ENCODE measurements around the gene CARHSP1.
"Not testable (repeated sequence)": the region's sequence is repeated elsewhere in the genome, so short reads cannot be mapped to it uniquely, and the experiment has no call there.

The CARHSP1 gene

GRCh38 chr16:8868416-8869211, at the start of gene CARHSP1:
Gene CARHSP1, minus strand, starts transcription at chr16:8869006. Its CDS starts 9,678 bp downstream, at chr16:8859328.
- DNase-seq (ENCODE audit: low spot score): peak; percentile 77

GRCh38 chr16:8917336-8917735, 48.5 kb upstream of the CARHSP1 start:
- not testable (repeated sequence) for DNase-seq (ENCODE audit: low spot score)

DNA sequence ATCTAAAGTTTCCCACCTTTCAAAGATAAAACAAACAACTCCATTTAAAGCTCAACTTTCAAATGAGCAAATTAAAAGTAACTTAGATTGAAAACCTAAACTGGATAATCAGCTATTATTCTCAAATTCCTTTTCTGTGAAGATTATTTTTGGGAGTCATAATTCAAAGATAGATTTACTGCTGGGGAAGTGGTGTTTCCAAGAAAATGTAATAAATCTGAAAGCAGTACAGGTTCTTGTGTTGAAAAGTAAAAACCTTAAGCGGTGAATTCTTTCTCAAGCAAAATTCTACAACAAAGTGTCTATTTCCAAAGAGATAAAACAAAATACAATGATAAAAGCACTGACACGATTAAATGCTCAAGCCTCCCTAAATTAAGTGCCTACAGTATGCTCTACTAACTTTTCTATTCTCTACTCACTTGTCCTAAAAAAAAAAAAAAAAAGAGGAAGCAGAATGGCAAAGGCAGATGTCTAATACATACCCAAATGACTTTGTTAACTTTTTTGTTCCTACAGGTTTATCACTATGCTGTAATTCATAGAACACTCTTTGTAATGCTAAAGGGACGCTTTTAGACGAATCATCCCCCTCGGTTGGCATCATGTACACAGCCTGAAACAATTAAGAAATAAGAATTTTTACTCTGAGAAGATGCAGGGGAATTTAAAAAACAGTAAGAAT, 47.9 kb upstream of the CARHSP1 start:
- DNase-seq (ENCODE audit: low spot score): no peak

- no peak for DNase-seq (ENCODE audit: low spot score)
Measured at GRCh38 chr16:8915722-8916301, 47.0 kb upstream of the CARHSP1 start.

GRCh38 chr16:8914098-8914497, 45.3 kb upstream of the CARHSP1 start:
- DNase-seq (ENCODE audit: low spot score): no peak

DNA sequence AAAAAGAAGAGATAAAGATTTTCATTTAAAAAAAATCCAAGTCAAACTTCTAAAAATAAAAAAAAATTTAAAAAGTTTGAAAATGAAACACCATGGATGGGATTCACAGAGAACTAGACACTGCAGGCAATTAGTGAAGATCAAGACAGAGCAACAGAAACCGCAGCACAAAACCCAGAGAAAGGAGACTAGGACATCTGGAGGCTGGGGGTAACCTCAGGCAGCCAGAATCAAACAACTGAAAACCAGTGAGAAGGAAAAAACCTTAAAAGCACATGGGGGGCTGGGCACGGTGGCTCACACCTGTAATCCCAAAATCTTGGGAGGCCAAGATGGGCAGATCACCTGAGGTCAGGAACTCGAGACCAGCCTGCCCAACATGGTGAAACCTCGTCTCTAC, 44.0 kb upstream of the CARHSP1 start:
- no peak for DNase-seq (ENCODE audit: low spot score)

GRCh38 chr16:8910811-8911210, 42.0 kb upstream of the CARHSP1 start:
- no peak for DNase-seq (ENCODE audit: low spot score)

- no peak for DNase-seq (ENCODE audit: low spot score)
Measured at GRCh38 chr16:8908810-8909468, 40.1 kb upstream of the CARHSP1 start.

GRCh38 chr16:8907096-8907495, 38.3 kb upstream of the CARHSP1 start:
- no peak for DNase-seq (ENCODE audit: low spot score)

DNA sequence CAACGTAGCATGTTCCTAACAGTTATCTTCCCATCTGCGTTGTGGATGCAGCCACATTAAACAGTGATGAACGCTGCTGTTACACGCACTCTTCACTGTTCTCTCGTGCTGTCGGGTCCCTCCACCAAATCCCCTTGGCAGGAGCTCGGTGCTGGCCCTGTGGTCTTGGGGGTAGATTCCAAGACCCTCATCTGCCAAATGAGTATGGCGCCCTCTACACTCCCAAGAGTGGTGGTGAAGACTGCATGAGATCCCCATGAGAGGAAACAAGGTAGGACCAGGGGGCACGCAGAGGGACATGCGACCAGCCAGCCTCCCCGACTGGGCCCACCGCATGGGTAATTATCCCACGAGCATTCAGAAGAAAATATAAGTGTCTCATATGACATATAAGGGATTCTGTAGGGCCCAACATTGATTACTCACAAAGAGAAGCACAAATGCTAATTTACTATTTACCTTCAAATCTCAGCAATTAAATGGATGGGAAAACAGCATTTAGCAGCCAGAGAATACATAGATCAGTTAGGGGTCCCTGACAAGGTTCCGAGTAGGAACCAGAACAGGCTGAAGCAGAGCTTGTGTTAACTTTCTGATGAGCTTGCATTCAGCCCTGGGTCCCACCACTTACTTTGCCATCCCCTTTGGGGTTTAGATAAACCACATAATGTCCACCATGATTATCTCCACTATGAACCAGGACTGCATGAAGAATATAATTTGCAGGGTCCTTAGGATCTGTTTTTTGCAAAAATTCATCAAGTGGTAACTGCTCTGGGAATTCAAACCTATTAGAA, 37.2 kb upstream of the CARHSP1 start:
- DNase-seq (ENCODE audit: low spot score): no peak

DNA sequence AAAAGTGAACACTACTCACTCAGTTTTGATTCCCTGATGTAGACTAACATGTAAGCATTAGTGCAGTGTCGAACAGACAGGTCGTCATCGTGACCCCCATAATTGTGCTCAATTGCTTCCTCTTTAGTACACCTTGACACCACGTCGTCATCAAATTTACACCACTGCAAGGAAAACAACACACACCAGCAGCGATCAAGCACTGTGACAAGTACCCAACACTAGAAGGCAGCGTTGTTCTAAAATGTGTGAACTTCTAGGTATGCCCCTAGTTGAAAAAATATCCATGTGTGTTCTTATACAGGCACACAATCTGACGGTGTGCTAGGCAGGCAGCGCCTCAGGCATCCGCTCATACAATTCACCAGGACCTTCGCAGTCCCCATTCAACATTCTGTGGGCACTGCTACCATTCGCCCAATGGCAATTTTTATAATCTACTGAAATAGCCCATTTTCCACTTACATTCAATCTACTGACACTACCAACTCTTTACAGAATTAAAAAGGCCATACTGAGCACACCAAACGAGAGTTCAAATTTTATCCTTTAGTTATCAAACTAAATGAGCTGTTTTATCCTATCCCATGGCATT, 36.5 kb upstream of the CARHSP1 start:
- peak; percentile 63 for DNase-seq (ENCODE audit: low spot score)

GRCh38 chr16:8904018-8904430, 35.2 kb upstream of the CARHSP1 start:
- DNase-seq (ENCODE audit: low spot score): no peak

GRCh38 chr16:8903004-8903403, 34.2 kb upstream of the CARHSP1 start:
- DNase-seq (ENCODE audit: low spot score): no peak

DNA sequence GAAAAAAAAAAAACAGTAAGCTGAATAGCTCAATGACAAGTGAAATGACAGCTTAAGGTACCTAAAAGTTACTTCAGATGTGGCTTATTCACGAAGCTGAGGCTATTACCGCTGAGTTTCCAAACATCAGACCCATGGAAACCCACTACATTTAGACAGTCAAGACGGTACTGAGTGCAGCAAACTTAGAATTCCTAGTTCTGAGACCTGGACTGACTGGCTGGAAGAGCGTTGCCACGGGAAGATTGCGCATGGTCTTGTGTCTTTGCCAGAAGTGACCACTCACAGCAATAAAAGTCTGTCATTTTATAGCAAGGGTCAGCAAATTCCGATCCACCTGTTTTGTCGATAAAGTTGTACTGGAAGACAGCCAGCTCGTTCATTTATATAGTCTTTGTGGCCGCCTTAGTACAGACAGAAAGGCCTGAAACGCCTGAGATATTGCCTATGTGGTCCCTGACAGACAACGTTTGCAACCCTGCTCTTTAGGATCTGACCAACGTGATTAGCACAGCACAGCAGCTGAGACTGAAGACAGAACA, 32.6 kb upstream of the CARHSP1 start:
- no peak for DNase-seq (ENCODE audit: low spot score)

- DNase-seq (ENCODE audit: low spot score): no peak
Measured at GRCh38 chr16:8900343-8900742, 31.5 kb upstream of the CARHSP1 start.

- DNase-seq (ENCODE audit: low spot score): no peak
Measured at GRCh38 chr16:8899709-8900317, 31.0 kb upstream of the CARHSP1 start.

DNA sequence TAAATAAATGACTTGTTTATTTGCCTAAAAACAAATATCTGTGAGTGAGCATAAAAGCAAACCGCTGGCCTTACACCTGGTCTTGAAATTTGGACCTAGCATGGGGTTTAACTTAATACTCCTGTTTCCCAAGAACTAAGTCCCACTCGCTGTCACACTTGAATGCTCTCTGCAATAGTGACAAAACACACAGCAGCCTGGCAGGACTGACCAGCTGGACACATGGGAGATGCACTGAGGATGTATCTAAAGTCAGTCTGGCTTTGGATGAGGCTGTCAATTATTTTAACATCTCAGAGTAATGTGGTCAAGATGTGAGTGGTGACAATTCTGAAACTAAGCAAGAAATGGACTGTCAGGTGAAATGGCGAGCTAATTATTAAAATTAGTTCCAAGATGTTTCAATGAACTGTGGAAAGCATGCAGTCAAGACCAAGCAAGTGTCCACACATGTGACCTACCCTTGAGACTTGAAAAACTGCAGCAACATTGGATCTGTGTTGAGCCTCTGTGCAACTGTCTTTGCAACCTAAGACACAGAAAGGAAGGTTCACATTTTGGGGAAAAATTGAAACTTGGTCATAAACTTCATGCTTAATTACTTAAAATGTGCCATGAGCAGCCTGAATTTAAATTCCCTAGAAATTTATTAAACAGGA, 30.0 kb upstream of the CARHSP1 start:
- DNase-seq (ENCODE audit: low spot score): no peak

GRCh38 chr16:8894736-8895334, 26.0 kb upstream of the CARHSP1 start:
- no peak for DNase-seq (ENCODE audit: low spot score)

DNA sequence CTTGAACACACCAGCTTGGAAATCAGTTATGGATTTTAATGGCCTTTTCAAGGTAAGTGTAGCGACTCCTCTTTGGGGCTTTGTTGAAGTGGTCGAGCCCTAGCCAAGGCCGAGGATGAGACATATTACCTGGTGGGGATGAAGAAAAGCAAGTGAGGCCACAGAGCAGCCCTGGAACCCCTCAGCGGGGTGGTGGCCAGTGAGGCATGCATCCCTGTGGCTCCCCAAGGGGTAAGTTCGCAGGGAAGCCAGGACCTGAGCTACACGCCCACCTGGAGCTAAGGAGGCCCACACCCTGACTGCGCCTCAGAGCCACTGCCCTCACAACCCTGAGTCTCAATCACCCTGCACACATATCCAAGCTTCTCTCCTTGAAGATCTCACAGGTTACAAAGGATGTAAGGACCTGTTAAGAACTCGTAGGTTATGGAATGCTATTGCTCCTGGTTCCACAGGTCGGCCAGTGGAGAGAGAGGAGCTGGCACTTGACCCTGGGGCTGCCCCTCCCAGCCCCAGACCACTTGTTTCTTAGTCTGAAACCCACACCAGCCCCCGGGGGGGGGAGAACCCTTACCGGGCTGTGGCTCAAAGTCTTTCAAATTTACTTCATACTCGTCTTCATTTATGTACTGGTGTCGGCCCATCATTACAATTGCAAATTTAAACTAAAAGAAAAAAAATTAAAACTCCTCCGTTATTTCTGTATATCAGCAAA, 25.3 kb upstream of the CARHSP1 start:
- DNase-seq (ENCODE audit: low spot score): no peak

Data from hematopoietic multipotent progenitor cell treated with erythropoietin and hydrocortisone succinate and interleukin-3 and kit ligand, for 17 days (in vitro differentiated cells).